Measurements from ENCODE around the gene OR52I2.

Gene OR52I2

GRCh38 chr11:4577761-4578160 is 3.8 kb upstream of the OR52I2 start:
- no peak for DNase-seq (ENCODE audit: low read depth)
- TF ChIP-seq CTCF (conservative IDR thresholded peaks at IDR 0.05; ENCODE audit: control insufficient read depth, insufficient read depth, low read depth, low read length) = no peak
- no peak overlapping the region for H3K4me3 ChIP-seq (ENCODE audit: control insufficient read depth, low read depth, low read length)

GRCh38 chr11:4578624-4579023 is 2.9 kb upstream of the OR52I2 start:
- DNase-seq (ENCODE audit: low read depth) = no peak
- H3K4me3 ChIP-seq (ENCODE audit: control insufficient read depth, low read depth, low read length) = no peak overlapping the region
- TF ChIP-seq CTCF (conservative IDR thresholded peaks at IDR 0.05; ENCODE audit: control insufficient read depth, insufficient read depth, low read depth, low read length) = no peak

- no peak for DNase-seq (ENCODE audit: low read depth)
- H3K4me3 ChIP-seq (ENCODE audit: control insufficient read depth, low read depth, low read length) = no peak overlapping the region
- TF ChIP-seq CTCF (conservative IDR thresholded peaks at IDR 0.05; ENCODE audit: control insufficient read depth, insufficient read depth, low read depth, low read length) = no peak
Observed at GRCh38 chr11:4580124-4580523, 1.4 kb upstream of the OR52I2 start.

GRCh38 chr11:4589017-4589416 is 7.5 kb downstream of the OR52I2 start:
- DNase-seq (ENCODE audit: low read depth) = no peak
- TF ChIP-seq CTCF (conservative IDR thresholded peaks at IDR 0.05; ENCODE audit: control insufficient read depth, insufficient read depth, low read depth, low read length) = no peak
- H3K4me3 ChIP-seq (ENCODE audit: control insufficient read depth, low read depth, low read length) = no peak overlapping the region

GRCh38 chr11:4593739-4594138 is 12.2 kb downstream of the OR52I2 start, which contains the start of gene OR52I1:
OR52I1 (plus strand) TSS chr11:4594039; CDS start chr11:4594039, 0 bp downstream.
- no peak within 1 kb of the TSS for H3K4me3 ChIP-seq (ENCODE audit: control insufficient read depth, low read depth, low read length)
- no peak for DNase-seq (ENCODE audit: low read depth)
- TF ChIP-seq CTCF (conservative IDR thresholded peaks at IDR 0.05; ENCODE audit: control insufficient read depth, insufficient read depth, low read depth, low read length) = no peak

- no peak overlapping the region for H3K4me3 ChIP-seq (ENCODE audit: control insufficient read depth, low read depth, low read length)
- TF ChIP-seq CTCF (conservative IDR thresholded peaks at IDR 0.05; ENCODE audit: control insufficient read depth, insufficient read depth, low read depth, low read length) = no peak
- DNase-seq (ENCODE audit: low read depth) = no peak
Observed at GRCh38 chr11:4605057-4605456, 23.5 kb downstream of the OR52I2 start.

Data from fibroblast of mammary gland (primary cell).